H1 (cell line): Measurements from ENCODE around the gene PACS1. TPM values are rescaled to one million over a fixed set of nuclear protein-coding genes. Genes with fewer than 3 reads are reported as not detected.

Source experiments
- CTCF ChIA-PET: fragments of 300-600 bp; sonication (Branson Sonifier 250); formaldehyde crosslinking; loops from one replicate; lab custom pipeline; 2021; ENCODE audit not compliant: partially characterized antibody; lab: Charles Lee
- POLR2A ChIA-PET: fragments of 300-600 bp; sonication (Branson Sonifier 250); formaldehyde crosslinking; loops from one replicate; lab custom pipeline; 2021; ENCODE audit warnings: inconsistent platforms; ENCODE audit not compliant: partially characterized antibody; lab: Charles Lee
- DNase-seq, 2 experiments: peaks; one replicate each; pipeline versions ENCODE4 v3.0.0 to v3.0.0-alpha.2; 2010 to 2022; ENCODE audit warnings: low spot score in 2 of 2, low read depth in 1 of 2, mixed read lengths in 1 of 2
- FAIRE-seq: peaks from 2 replicates; lab custom pipeline; 2011; peaks lifted over from hg19 to GRCh38; lab: Jason Lieb, UNC
- H2AFZ ChIP-seq: 2 replicates; pipeline ENCODE4 v1.8.1; 2012; ENCODE audit warnings: low read length, inconsistent platforms
- H2AK5ac ChIP-seq: 2 replicates; pipeline ENCODE4 v1.6.1; 2013; ENCODE audit warnings: low read depth, low read length
- H2BK120ac ChIP-seq: replicated peaks from 2 replicates; pipeline ENCODE3; 2013; ENCODE audit warnings: low read depth, low read length, inconsistent platforms
- H2BK12ac ChIP-seq: 2 replicates; pipeline ENCODE4 v1.6.1; 2013; ENCODE audit warnings: low read depth, low read length
- H2BK15ac ChIP-seq: 2 replicates; pipeline ENCODE4 v1.6.1; 2013; ENCODE audit warnings: low read length
- H2BK20ac ChIP-seq: 2 replicates; pipeline ENCODE4 v1.6.1; 2013; ENCODE audit warnings: low read length
- H2BK5ac ChIP-seq: 2 replicates; pipeline ENCODE4 v1.6.1; 2013; ENCODE audit warnings: low read depth, low read length
- H3K14ac ChIP-seq: 2 replicates; pipeline ENCODE4 v1.6.1; 2013; ENCODE audit warnings: inconsistent platforms; ENCODE audit not compliant: insufficient read length
- H3K18ac ChIP-seq: 2 replicates; pipeline ENCODE4 v1.6.1; 2013; ENCODE audit warnings: low read length; ENCODE audit errors: extremely low read depth
- H3K23ac ChIP-seq: 2 replicates; pipeline ENCODE4 v1.6.1; 2013; ENCODE audit warnings: inconsistent platforms; ENCODE audit not compliant: insufficient read length
- H3K23me2 ChIP-seq: 2 replicates; pipeline ENCODE4 v1.6.1; 2013; ENCODE audit warnings: low read depth, low read length
- H3K27ac ChIP-seq: 2 replicates; pipeline ENCODE4 v1.6.1; 2011; ENCODE audit warnings: low read depth, low read length, inconsistent platforms
- H3K27me3 ChIP-seq, 4 experiments: replicated peaks in 1 of 4; 1 replicate in 1 of 4; 2 replicates in 3 of 4; pipeline versions ENCODE4 v1.6.1 to v1.8.1; 2011 to 2013; ENCODE audit warnings: low read length in 3 of 4, mild to moderate bottlenecking in 3 of 4, inconsistent platforms in 2 of 4, mixed read lengths in 2 of 4, moderate library complexity in 1 of 4; ENCODE audit not compliant: control insufficient read depth in 3 of 4, insufficient read depth in 3 of 4; ENCODE audit errors: extremely low read depth in 1 of 4
- H3K36me3 ChIP-seq, 4 experiments: 2 replicates each; pipeline versions ENCODE4 v1.6.1 to v1.8.1; 2011 to 2013; ENCODE audit warnings: mild to moderate bottlenecking in 4 of 4, low read length in 3 of 4, moderate library complexity in 2 of 4, control low read depth in 1 of 4, inconsistent platforms in 1 of 4; ENCODE audit not compliant: insufficient read depth in 4 of 4, control insufficient read depth in 2 of 4
- H3K4ac ChIP-seq: replicated peaks from 2 replicates; pipeline ENCODE3; 2013; ENCODE audit warnings: low read length, low read depth, mixed read lengths, inconsistent platforms; ENCODE audit not compliant: insufficient read length
- H3K4me1 ChIP-seq, 4 experiments: replicated peaks in 1 of 4; 1 replicate in 1 of 4; 2 replicates in 3 of 4; pipeline versions ENCODE4 v1.6.1 to v1.8.1; 2011 to 2013; ENCODE audit warnings: low read length in 3 of 4, inconsistent platforms in 2 of 4, mixed read lengths in 1 of 4; ENCODE audit not compliant: insufficient read depth in 4 of 4, control insufficient read depth in 3 of 4
- H3K4me2 ChIP-seq, 2 experiments: 2 replicates each; pipeline versions ENCODE4 v1.6.1 to v1.8.1; 2011 to 2013; ENCODE audit warnings: low read depth in 2 of 2, low read length in 2 of 2, control low read depth in 1 of 2, inconsistent platforms in 1 of 2, mild to moderate bottlenecking in 1 of 2; ENCODE audit not compliant: insufficient read depth in 1 of 2
- H3K4me3 ChIP-seq, 4 experiments: fragments of 200-600, 300-600 bp in 1 of 4; sonication (generic), shearing (Covaris generic), sonication (Bioruptor Twin) in 1 of 4; 2 replicates each; pipeline versions ENCODE4 v1.5.1 to v1.8.1; 2011 to 2016; ENCODE audit warnings: low read length in 4 of 4, low read depth in 3 of 4, control low read depth in 2 of 4, inconsistent platforms in 2 of 4, mild to moderate bottlenecking in 2 of 4, mixed read lengths in 1 of 4, moderate library complexity in 1 of 4; ENCODE audit not compliant: insufficient read depth in 2 of 4; ENCODE audit errors: extremely low read depth in 1 of 4
- H3K56ac ChIP-seq: replicated peaks from 2 replicates; pipeline ENCODE3; 2013; ENCODE audit warnings: low read depth, mild to moderate bottlenecking, mixed read lengths, low read length, inconsistent platforms; ENCODE audit not compliant: insufficient read length
- H3K79me1 ChIP-seq: 2 replicates; pipeline ENCODE4 v1.6.1; 2013; ENCODE audit warnings: low read depth, low read length, control low read depth
- H3K79me2 ChIP-seq, 2 experiments: 2 replicates each; pipeline versions ENCODE4 v1.6.1 to v1.8.1; 2012 to 2013; ENCODE audit warnings: low read length in 2 of 2, mild to moderate bottlenecking in 2 of 2, inconsistent platforms in 1 of 2; ENCODE audit not compliant: insufficient read depth in 2 of 2, control insufficient read depth in 1 of 2
- H3K9ac ChIP-seq, 4 experiments: replicated peaks in 1 of 4; 1 replicate in 1 of 4; 2 replicates in 3 of 4; pipeline versions ENCODE4 v1.6.1 to v1.8.1; 2011 to 2013; ENCODE audit warnings: low read depth in 3 of 4, low read length in 3 of 4, control low read depth in 2 of 4, mild to moderate bottlenecking in 2 of 4, moderate library complexity in 2 of 4, inconsistent platforms in 1 of 4; ENCODE audit errors: extremely low read depth in 1 of 4
- H3K9me3 ChIP-seq, 2 experiments: 2 replicates each; pipeline versions ENCODE4 v1.6.1 to v1.8.1; 2012 to 2013; ENCODE audit warnings: mild to moderate bottlenecking in 2 of 2, moderate library complexity in 2 of 2, control low read depth in 1 of 2, inconsistent platforms in 1 of 2, low read depth in 1 of 2, low read length in 1 of 2, mixed read lengths in 1 of 2; ENCODE audit not compliant: insufficient read depth in 2 of 2
- H4K20me1 ChIP-seq, 2 experiments: replicated peaks in 1 of 2; 2 replicates each; pipeline versions ENCODE3 to v1.8.1; 2011 to 2013; ENCODE audit warnings: inconsistent platforms in 2 of 2, low read length in 2 of 2, mild to moderate bottlenecking in 1 of 2; ENCODE audit not compliant: insufficient read depth in 2 of 2, control insufficient read depth in 1 of 2
- H4K5ac ChIP-seq: 2 replicates; pipeline ENCODE4 v1.6.1; 2013; ENCODE audit warnings: low read length, low read depth, mixed read lengths, inconsistent platforms; ENCODE audit not compliant: insufficient read length
- H4K8ac ChIP-seq: 2 replicates; pipeline ENCODE4 v1.8.0; 2013; ENCODE audit warnings: mild to moderate bottlenecking, moderate library complexity, low read length, inconsistent platforms; ENCODE audit not compliant: insufficient read depth; ENCODE audit errors: extremely low read depth
- H4K91ac ChIP-seq: replicated peaks from 2 replicates; pipeline ENCODE3; 2013; ENCODE audit warnings: low read length, mixed read lengths, inconsistent platforms; ENCODE audit not compliant: insufficient read length
- CBX5 ChIP-seq: fragments of 300-800, 300-1000 bp; sonication (generic); IDR thresholded peaks from 2 replicates; pipeline ENCODE4 v1.7.1; 2016; ENCODE audit warnings: antibody characterized with exemption, low read length, low read depth
- GTF2F1 ChIP-seq: IDR thresholded peaks from 2 replicates; pipeline ENCODE4 v1.6.1; 2012; ENCODE audit warnings: low read depth, low read length, improper control_type of control experiment, borderline replicate concordance
- JUN ChIP-seq: IDR thresholded peaks from 2 replicates; pipeline ENCODE4 v1.6.1; 2011; ENCODE audit warnings: low read depth, mild to moderate bottlenecking, improper control_type of control experiment, low read length
- KDM1A ChIP-seq: fragments of 200-600, 300-600 bp; sonication (generic); IDR thresholded peaks from 2 replicates; pipeline ENCODE4 v1.7.1; 2016; ENCODE audit warnings: mild to moderate bottlenecking, low read length, borderline replicate concordance
- KDM4A ChIP-seq: IDR thresholded peaks from one replicate; pipeline ENCODE4 v1.7.1; 2012; ENCODE audit warnings: low read depth, mild to moderate bottlenecking, moderate library complexity, low read length, inconsistent platforms; ENCODE audit not compliant: severe bottlenecking
- NRF1 ChIP-seq: IDR thresholded peaks from 2 replicates; pipeline ENCODE4 v1.6.1; 2011; ENCODE audit warnings: mild to moderate bottlenecking, low read depth, low read length, improper control_type of control experiment
- RXRA ChIP-seq: IDR thresholded peaks from 2 replicates; pipeline ENCODE4 v1.6.1; 2011; ENCODE audit warnings: low read depth, mild to moderate bottlenecking, low read length, moderate library complexity; ENCODE audit not compliant: insufficient read depth
- SIX5 ChIP-seq: IDR thresholded peaks from 2 replicates; pipeline ENCODE4 v1.6.1; 2011; ENCODE audit warnings: mild to moderate bottlenecking, low read depth, low read length
- SP4 ChIP-seq: IDR thresholded peaks from 2 replicates; pipeline ENCODE4 v1.6.1; 2012; ENCODE audit warnings: low read length, inconsistent platforms
- TCF12 ChIP-seq: IDR thresholded peaks from 2 replicates; pipeline ENCODE4 v1.6.1; 2011; ENCODE audit warnings: low read depth, mild to moderate bottlenecking, low read length
- WGBS, 2 experiments: shearing (Covaris generic) in 1 of 2; methylation state at CpG; one replicate each; pipeline versions ENCODE4 v1.1.6 to v1.1.7; 2013 to 2015; ENCODE audit warnings: low lambda C conversion rate in 2 of 2, mixed read lengths in 2 of 2, inconsistent platforms in 1 of 2, low coverage in 1 of 2, missing lambda C conversion rate in 1 of 2; ENCODE audit not compliant: insufficient replicate concordance in 2 of 2, insufficient coverage in 1 of 2, insufficient read length in 1 of 2; ENCODE audit errors: extremely low coverage in 1 of 2, missing lambda C conversion rate in 1 of 2; 5-methylcytosine and 5-hydroxymethylcytosine counted together
- polyA plus RNA-seq, 7 experiments: library from polyadenylated mRNA; depleted of rRNA in 3 of 7; stranded (reverse) in 5 of 7; unstranded in 2 of 7; fragments of >200 nt in 5 of 7; fragments of 200-250 nt in 2 of 7; gene quantifications; 1 replicate in 5 of 7; 2 replicates in 1 of 7; 4 replicates in 1 of 7; pipeline versions ENCODE4 v1.2.1 to v1.2.3, GENCODE V29; 2011 to 2013; ENCODE audit warnings: missing spikeins in 2 of 7, mixed read lengths in 2 of 7
- total RNA-seq: library from RNA; stranded (reverse); fragmentation: NEBNext Ultra II Directional; extraction: Animal tissue kit (Norgen Biotek cat#: 25700); gene quantifications from 2 replicates; pipeline ENCODE4 v1.2.1, GENCODE V29; 2021
- TF ChIP-seq, protein P1 (sequence below): IDR thresholded peaks from 2 replicates; pipeline ENCODE4 v1.6.1; 2011; ENCODE audit warnings: low read depth, mild to moderate bottlenecking, low read length; ENCODE audit not compliant: insufficient read depth
- TF ChIP-seq, protein P2 (sequence below): IDR thresholded peaks from 2 replicates; pipeline ENCODE4 v1.6.1; 2012; ENCODE audit warnings: inconsistent platforms

The PACS1 gene
- total and polyA plus RNA-seq, 2 of the 8 experiments (the other 6 are each of a cell fraction or from before 2014, with no cell fraction given): 11.5 to 36.0 TPM

DNA sequence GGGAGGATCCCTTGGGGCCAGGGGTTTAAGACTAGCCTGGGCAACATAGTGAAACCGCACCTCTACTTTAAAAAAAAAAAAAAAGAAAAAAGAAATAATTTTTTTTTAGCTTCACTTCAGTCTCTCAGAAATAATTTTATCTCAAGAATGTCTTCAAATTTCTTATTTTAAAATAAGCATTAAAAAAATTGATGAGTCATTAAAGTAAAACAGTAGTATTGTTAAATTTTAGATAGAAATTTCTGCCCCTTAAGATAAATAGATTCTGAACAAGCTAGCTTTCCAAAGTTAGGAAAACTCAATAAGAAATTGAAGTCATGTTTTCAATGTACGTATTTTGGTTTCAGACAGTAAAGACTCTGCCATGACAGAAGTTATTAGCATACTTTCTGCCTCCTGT lies 7.7 kb upstream of the PACS1 start:
- no peak overlapping the region for H3K4me3 ChIP-seq
- no peak for DNase-seq
- WGBS, 2 experiments: 92% methylated on average over 2 of the region's 2 CpGs; no CpG with 5 or more reads in 1 of the 2 experiments
- H2AK5ac ChIP-seq: no peak overlapping the region
- H4K8ac ChIP-seq: no peak overlapping the region
- H3K56ac ChIP-seq: no peak overlapping the region
- no peak overlapping the region for H3K23ac ChIP-seq
- no peak overlapping the region for H3K4ac ChIP-seq
- no peaks in the 10 kb centered on the region for H3K23me2 ChIP-seq
- POLR2A ChIA-PET: interaction anchor here (1.0 to 9.7 kb wide), 2 partner anchors 7 to 19 kb away, joined by 3 to 150 read pairs; partner anchors contain the start of genes GAL3ST3 and SF3B2
- H3K36me3 ChIP-seq: peaks cover 53 to 93% (median 81%) of the 10 kb centered on the region in 4 experiments
- no peak overlapping the region for H2BK20ac ChIP-seq
- FAIRE-seq: no peak
- H2BK12ac ChIP-seq: no peak overlapping the region
- no peaks in the 10 kb centered on the region for H3K4me1 ChIP-seq
- CTCF ChIA-PET: interaction anchor here (0.9 to 8.8 kb wide), 5 partner anchors 8 to 164 kb away, joined by 3 to 144 read pairs (median 5); partner anchors contain the start of genes GAL3ST3 and SF3B2
- H3K4me2 ChIP-seq: no peak overlapping the region
- no peak overlapping the region for H3K18ac ChIP-seq
- H2AFZ ChIP-seq: no peak overlapping the region
- H3K79me2 ChIP-seq: no peaks in the 10 kb centered on the region
- no peak overlapping the region for H4K91ac ChIP-seq
- H3K27ac ChIP-seq: no peak overlapping the region
- no peaks in the 10 kb centered on the region; the same call in 1 of the 2 replicates for H3K79me1 ChIP-seq
- no peak overlapping the region for H2BK5ac ChIP-seq
- H4K5ac ChIP-seq: no peak overlapping the region
- no peak overlapping the region for H3K9ac ChIP-seq
- no peak overlapping the region for H2BK120ac ChIP-seq
- no peaks in the 10 kb centered on the region for H3K9me3 ChIP-seq
- no peak overlapping the region for H2BK15ac ChIP-seq
- H3K14ac ChIP-seq: no peak overlapping the region
- H4K20me1 ChIP-seq: peaks cover 0 to 17% of the 10 kb centered on the region in 2 experiments
- H3K27me3 ChIP-seq: no peaks in the 10 kb centered on the region
- TF ChIP-seq KDM4A: no peak
- TF ChIP-seq CBX5: no peak
- TF ChIP-seq RXRA: no peak
- TF ChIP-seq SP4: no peak
- TF ChIP-seq GTF2F1: no peak
- TF ChIP-seq, protein P1, sequence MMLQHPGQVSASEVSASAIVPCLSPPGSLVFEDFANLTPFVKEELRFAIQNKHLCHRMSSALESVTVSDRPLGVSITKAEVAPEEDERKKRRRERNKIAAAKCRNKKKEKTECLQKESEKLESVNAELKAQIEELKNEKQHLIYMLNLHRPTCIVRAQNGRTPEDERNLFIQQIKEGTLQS: no peak
- TF ChIP-seq, protein P2, sequence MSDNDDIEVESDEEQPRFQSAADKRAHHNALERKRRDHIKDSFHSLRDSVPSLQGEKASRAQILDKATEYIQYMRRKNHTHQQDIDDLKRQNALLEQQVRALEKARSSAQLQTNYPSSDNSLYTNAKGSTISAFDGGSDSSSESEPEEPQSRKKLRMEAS: no peak
- no peak for TF ChIP-seq KDM1A
- TF ChIP-seq SIX5: no peak
- no peak for TF ChIP-seq JUN
- no peak for TF ChIP-seq TCF12
- no peak for TF ChIP-seq NRF1
